HFFc6 (cell line): ENCODE measurements around the gene DNER. TPM values are rescaled to one million over a fixed set of nuclear protein-coding genes. Genes with fewer than 3 reads are reported as not detected.

Experiments used
- DNase-seq: peaks from one replicate; pipeline ENCODE4 v3.0.0-alpha.2; 2018
- H3K27ac Mint-ChIP-seq: 2 replicates; pipeline ENCODE4 v1.8.0; 2020; ENCODE audit warnings: mild to moderate bottlenecking, mixed read lengths
- H3K27me3 Mint-ChIP-seq: 2 replicates; pipeline ENCODE4 v1.8.0; 2021; ENCODE audit warnings: mild to moderate bottlenecking, moderate library complexity, mixed read lengths; ENCODE audit not compliant: insufficient read depth
- H3K36me3 Mint-ChIP-seq: 2 replicates; pipeline ENCODE4 v1.8.0; 2021; ENCODE audit warnings: low read depth, mixed read lengths
- H3K4me1 Mint-ChIP-seq: 2 replicates; pipeline ENCODE4 v1.8.0; 2020; ENCODE audit warnings: low read depth, mixed read lengths
- H3K4me3 Mint-ChIP-seq: 2 replicates; pipeline ENCODE4 v1.8.0; 2020; ENCODE audit warnings: mild to moderate bottlenecking, moderate library complexity, mixed read lengths
- H3K9me3 Mint-ChIP-seq: 2 replicates; pipeline ENCODE4 v1.8.0; 2020; ENCODE audit warnings: mild to moderate bottlenecking, mixed read lengths
- total RNA-seq, 6 experiments: library from RNA; stranded (reverse); fragmentation: NEBNext Ultra II Directional; extraction: Animal tissue kit (Norgen Biotek cat#: 25700); gene quantifications; 2 replicates in 1 of 6; 3 replicates in 5 of 6; pipeline ENCODE4 v1.2.3, GENCODE V29; 2021
- TF ChIP-seq, protein P1 (sequence below): fragments of 200-600 bp; sonication (generic); IDR thresholded peaks from 2 replicates; pipeline ENCODE4 v1.5.0; 2021; ENCODE audit warnings: antibody characterized with exemption, mild to moderate bottlenecking

Gene DNER
- total RNA-seq, 6 experiments from 2014 or later: 0.07 to 3.8 (median 2.7) TPM

DNA sequence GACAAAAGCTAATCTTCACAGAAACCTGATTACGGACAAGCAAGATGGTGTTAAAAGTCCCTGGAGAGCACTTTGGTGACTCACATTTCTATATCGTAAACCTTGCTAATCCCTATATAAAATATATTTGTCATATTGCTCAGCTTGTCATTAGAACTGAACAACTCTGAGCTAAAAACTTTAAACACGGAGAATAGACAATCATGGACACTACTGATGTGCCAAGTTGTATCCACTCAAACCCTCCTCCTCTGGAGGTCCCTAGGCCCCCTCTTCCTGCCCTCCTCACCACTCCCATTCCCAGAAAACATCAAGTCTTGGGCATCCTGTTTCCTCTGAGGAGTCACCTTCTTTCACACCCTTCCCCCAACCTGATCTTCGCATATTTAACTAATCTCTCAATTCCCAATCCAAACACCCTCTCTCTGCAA lies 304.6 kb downstream of the DNER start:
- DNase-seq: no peak
- TF ChIP-seq, protein P1, sequence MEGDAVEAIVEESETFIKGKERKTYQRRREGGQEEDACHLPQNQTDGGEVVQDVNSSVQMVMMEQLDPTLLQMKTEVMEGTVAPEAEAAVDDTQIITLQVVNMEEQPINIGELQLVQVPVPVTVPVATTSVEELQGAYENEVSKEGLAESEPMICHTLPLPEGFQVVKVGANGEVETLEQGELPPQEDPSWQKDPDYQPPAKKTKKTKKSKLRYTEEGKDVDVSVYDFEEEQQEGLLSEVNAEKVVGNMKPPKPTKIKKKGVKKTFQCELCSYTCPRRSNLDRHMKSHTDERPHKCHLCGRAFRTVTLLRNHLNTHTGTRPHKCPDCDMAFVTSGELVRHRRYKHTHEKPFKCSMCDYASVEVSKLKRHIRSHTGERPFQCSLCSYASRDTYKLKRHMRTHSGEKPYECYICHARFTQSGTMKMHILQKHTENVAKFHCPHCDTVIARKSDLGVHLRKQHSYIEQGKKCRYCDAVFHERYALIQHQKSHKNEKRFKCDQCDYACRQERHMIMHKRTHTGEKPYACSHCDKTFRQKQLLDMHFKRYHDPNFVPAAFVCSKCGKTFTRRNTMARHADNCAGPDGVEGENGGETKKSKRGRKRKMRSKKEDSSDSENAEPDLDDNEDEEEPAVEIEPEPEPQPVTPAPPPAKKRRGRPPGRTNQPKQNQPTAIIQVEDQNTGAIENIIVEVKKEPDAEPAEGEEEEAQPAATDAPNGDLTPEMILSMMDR: no peak
- no peaks in the 10 kb centered on the region; the same call in 1 of the 2 replicates for H3K27me3 Mint-ChIP-seq
- no peak overlapping the region for H3K4me3 Mint-ChIP-seq
- H3K27ac Mint-ChIP-seq: peak overlapping the region; percentile 39
- no peaks in the 10 kb centered on the region for H3K36me3 Mint-ChIP-seq
- H3K4me1 Mint-ChIP-seq: peaks cover 40% of the 10 kb centered on the region
- no peaks in the 10 kb centered on the region for H3K9me3 Mint-ChIP-seq

DNA sequence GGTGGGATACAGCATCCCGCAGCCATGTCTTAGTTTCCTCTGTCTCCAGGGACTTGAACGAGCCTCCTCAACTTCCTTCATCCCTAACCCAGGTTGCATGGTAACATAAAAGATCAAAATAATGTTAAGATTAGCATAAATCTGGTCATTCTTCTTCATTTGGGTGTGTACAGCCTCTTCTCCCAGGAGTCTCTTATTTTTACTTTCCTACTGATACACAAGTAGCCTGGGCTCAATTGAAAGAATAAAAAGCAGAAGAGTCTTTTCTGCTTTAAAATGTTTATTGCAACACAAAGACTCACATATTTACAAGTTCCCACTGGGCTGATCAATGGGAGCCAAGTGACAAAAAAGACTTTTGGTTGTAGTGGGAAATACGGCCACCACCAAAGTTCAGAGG lies 305.4 kb downstream of the DNER start:
- H3K27ac Mint-ChIP-seq: peak overlapping the region; percentile 97
- H3K9me3 Mint-ChIP-seq: no peaks in the 10 kb centered on the region
- TF ChIP-seq, protein P1: no peak
- H3K4me1 Mint-ChIP-seq: peaks cover 40% of the 10 kb centered on the region
- no peak for DNase-seq
- H3K27me3 Mint-ChIP-seq: no peaks in the 10 kb centered on the region; the same call in 1 of the 2 replicates
- no peaks in the 10 kb centered on the region for H3K36me3 Mint-ChIP-seq
- peak overlapping the region; percentile 58 for H3K4me3 Mint-ChIP-seq

DNA sequence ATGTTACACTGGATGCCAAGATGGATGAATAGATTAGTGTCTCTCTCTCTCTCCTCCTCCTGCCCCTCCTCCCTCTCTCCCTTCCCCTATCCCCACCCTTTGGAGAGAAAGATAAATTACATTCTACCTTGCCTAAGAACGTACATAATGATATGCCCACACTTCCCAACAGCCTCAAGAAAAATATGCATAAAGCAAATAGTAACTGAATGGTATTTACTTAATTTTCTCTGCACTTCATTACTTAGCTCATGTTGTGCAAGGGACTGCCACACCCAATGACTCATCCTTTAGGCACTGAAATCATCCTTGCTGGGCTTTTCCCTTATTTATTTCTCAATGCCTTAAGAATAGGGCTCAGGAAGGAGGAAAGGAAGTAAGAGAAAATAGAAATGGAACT lies 306.0 kb downstream of the DNER start:
- no peaks in the 10 kb centered on the region for H3K36me3 Mint-ChIP-seq
- peaks cover 40% of the 10 kb centered on the region for H3K4me1 Mint-ChIP-seq
- no peaks in the 10 kb centered on the region; the same call in 1 of the 2 replicates for H3K27me3 Mint-ChIP-seq
- TF ChIP-seq, protein P1: no peak
- no peaks in the 10 kb centered on the region for H3K9me3 Mint-ChIP-seq
- H3K27ac Mint-ChIP-seq: peak overlapping the region; percentile 97
- peak; percentile 86 for DNase-seq
- H3K4me3 Mint-ChIP-seq: peak overlapping the region; percentile 58

DNA sequence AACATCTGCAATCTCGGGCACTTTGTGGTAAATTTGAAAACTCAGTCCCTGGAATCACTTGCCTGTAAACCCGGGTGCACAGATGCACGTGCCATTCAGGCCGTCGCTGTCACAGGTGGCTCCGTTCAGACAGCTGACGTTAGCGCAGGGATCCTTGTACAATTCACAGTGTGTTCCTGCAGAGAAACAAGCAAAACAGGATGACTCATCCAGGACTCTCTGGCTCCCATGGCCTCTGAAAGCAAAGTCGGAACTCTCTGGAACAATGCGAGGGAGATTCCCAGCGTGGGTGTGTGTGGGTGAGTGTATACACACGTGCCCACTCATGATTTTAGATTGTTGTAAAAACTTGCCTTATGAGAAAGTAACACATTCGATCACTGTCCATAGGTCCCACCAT lies 307.2 kb downstream of the DNER start:
- Mint-ChIP-seq H3K36me3 (no peaks in the 10 kb centered on the region), H3K27ac (peak overlapping the region; percentile 86), H3K4me1 (peaks cover 40% of the 10 kb centered on the region), H3K4me3 (peak overlapping the region; percentile 46), H3K27me3 (no peaks in the 10 kb centered on the region; the same call in 1 of the 2 replicates), H3K9me3 (no peaks in the 10 kb centered on the region)
- TF ChIP-seq, protein P1: no peak
- DNase-seq: peak; percentile 74

DNA sequence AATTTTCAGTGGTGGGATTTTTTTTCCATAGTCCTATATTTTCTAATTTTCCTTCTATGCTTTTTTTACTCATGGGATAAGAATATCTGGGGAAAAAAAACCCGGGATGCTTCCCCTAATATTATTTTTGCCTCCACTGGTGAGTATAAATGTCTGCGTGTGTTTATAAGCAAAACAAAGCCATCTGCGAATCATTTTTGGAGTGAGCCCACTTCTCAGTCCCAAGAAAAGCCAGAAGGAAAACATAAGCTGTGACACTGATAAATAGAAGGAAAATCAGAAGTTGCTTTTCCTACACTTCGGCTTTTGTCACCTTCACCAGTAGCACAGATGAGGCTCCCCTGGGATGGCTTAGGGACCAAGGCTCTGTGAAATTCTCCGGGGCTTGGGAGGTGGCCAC lies 308.6 kb downstream of the DNER start:
- Mint-ChIP-seq H3K4me3 (no peak overlapping the region), H3K36me3 (no peaks in the 10 kb centered on the region), H3K27ac (no peak overlapping the region), H3K4me1 (peaks cover 40% of the 10 kb centered on the region), H3K9me3 (no peaks in the 10 kb centered on the region), H3K27me3 (no peaks in the 10 kb centered on the region; the same call in 1 of the 2 replicates)
- TF ChIP-seq, protein P1: no peak
- no peak for DNase-seq

DNA sequence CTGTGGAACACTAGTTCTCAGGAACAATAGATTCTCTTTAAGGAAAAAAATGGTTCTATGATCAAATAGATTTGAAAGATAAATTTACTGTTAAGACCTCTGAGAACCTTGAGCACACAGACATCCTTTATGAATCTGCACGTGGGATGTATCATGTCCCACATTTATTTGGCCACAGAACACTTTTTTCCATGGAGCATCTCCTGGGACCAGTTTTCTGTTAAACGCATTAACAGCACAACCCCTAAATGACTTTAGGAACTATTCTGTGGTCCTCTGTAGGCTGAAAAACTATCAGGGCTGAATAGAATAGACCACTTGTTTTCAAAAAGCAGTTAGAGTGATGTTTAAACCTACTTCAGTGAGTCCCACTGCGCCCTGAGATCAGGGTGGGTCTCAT lies 311.1 kb downstream of the DNER start:
- no peaks in the 10 kb centered on the region for H3K27me3 Mint-ChIP-seq
- peaks cover 19% of the 10 kb centered on the region for H3K4me1 Mint-ChIP-seq
- H3K9me3 Mint-ChIP-seq: no peaks in the 10 kb centered on the region
- DNase-seq: no peak
- H3K27ac Mint-ChIP-seq: no peak overlapping the region
- TF ChIP-seq, protein P1: no peak
- H3K4me3 Mint-ChIP-seq: no peak overlapping the region
- H3K36me3 Mint-ChIP-seq: no peaks in the 10 kb centered on the region
